Right renal cortex interstitium (tissue), 3 donors: ENCODE results near the gene ACACA. TPM values are rescaled to one million over a fixed set of nuclear protein-coding genes. Genes with fewer than 3 reads are reported as not detected.
"Not testable (repeated sequence)": the region's sequence is repeated elsewhere in the genome, so short reads cannot be mapped to it uniquely, and the experiment has no call there.

ENCODE experiments used
- DNase-seq, 3 donors: peaks; one replicate each; pipeline ENCODE4 v3.0.0-alpha.2; 2013; ENCODE audit warnings: low read depth in 3 of 3, low spot score in 2 of 3
- polyA plus RNA-seq, 3 donors: library from polyadenylated mRNA; unstranded; fragments of 120-200 nt; gene quantifications; one replicate each; pipeline ENCODE4 v1.2.1, GENCODE V29; 2013; ENCODE audit not compliant: insufficient read length in 3 of 3

The ACACA gene
- polyA plus RNA-seq, 3 donors = 45.0 to 54.6 (median 48.7) TPM

- DNase-seq = no peak
Measured at GRCh38 chr17:37188157-37188556, 218.5 kb downstream of the ACACA start.

- DNase-seq = no peak
Measured at GRCh38 chr17:37187262-37187661, 219.4 kb downstream of the ACACA start.

- DNase-seq = no peak
Measured at GRCh38 chr17:37182786-37183465, 223.7 kb downstream of the ACACA start.

- DNase-seq = no peak
Measured at GRCh38 chr17:37180376-37180775, 226.3 kb downstream of the ACACA start.

DNA sequence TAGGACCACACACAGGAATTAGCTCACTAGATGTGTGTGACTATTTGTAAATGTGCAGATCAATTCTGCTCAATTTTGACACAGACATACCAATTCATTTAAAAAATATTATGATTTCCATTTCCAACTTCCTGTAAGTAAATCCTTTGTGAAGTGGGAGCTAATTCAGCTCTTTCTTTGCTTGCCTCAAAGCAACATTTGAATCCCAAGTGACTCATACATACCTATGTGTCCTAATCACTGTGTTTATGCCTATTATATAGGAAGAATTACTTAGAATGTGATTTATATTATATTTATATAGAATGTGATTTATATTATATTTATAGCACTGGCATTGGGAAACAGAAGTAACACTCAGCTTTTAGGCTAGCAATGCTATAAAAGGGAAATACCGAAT lies 226.7 kb downstream of the ACACA start:
- DNase-seq = no peak

GRCh38 chr17:37177254-37177870 lies 229.3 kb downstream of the ACACA start:
- no peak for DNase-seq

DNA sequence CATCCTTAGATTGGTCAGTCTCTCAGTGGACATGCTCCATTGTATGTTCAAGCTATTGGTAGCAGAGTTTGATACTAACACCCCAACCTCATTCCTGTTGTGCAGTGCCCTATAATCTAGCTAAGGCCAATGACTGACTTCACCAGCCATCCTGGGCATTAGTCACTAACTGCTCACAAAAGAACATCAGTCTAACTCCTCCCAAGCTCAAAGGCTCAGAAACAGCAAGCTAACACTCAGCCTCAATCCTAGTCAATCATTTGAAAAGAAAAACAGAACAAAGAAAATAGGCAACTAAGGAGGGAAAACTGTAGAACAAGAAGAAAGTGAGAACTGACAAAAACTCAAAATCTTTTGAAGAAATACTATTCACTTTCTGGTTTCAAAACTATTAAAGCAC lies 229.9 kb downstream of the ACACA start:
- no peak for DNase-seq

DNA sequence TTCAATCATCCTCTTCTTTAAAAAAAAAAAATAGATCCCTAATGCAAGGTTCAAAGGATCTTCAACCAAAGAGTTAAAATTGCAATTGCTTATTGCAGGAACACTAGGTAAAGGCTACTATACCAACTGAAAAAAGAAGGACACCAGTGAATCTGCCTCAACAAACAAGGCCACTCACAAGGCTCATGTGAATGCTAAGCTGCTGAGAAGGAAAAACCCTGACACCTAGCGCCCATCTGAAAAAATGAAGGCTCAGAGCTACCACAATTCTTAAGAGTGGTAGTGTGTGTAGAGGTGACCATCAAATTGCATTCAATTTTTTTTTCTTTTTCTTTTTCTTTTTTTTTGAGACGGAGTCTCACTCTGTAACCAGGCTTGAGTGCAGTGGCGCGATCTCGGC lies 232.4 kb downstream of the ACACA start:
- peak; percentile 19 to 30 (median 25) for DNase-seq

DNA sequence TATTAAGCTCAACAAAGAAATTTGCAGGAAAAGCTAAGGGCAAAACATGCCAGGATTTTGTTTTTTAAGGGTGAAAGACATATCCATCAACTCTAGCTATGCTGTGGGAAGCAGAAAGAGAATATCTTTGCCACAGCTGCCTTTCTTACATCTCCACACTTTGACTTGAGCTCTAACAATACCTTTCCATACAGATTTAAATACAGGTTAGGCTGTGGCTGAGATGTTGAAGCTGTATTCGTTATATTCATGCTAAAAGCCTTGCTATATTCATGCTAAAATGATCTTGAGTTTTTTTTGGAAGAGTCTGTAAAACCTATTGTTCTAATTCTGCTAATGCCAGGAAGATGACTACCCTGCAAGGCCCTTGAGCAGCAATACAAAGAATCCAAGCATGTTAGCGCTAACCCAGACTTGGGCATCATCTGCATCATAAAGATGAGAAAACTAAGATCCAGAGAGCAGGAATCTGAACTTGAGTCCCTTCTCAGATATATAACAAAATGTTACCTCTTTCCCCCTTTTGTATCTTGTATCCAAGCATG lies 235.7 kb downstream of the ACACA start:
- no peak for DNase-seq

DNA sequence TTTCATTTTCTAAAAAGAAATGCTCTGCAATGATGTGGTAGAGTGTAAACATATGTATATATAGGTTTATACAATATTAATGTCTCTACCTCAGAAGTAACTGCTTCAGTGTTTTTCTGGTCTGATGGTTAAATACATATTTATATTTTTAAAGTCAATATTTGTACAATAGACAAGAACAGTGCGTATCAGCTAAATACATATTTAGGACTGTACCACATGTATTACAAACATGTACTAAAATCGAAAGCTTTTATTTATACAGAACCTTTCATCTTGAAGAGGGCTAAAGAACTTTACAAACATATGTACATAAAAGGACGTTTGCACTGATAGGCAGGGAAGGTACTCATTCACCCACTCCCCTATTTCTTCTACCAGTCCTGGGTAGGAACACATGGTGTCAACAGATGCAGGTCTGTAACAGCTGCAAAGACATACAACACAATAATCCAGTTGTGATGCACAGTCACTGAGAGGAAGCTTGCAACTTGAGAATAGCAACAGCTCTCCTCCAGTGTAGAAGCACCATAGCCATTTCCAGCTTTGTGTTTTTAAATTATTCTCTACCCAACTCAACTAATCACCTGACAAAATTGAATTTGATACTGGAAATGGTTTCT lies 237.8 kb downstream of the ACACA start:
- DNase-seq = no peak

DNA sequence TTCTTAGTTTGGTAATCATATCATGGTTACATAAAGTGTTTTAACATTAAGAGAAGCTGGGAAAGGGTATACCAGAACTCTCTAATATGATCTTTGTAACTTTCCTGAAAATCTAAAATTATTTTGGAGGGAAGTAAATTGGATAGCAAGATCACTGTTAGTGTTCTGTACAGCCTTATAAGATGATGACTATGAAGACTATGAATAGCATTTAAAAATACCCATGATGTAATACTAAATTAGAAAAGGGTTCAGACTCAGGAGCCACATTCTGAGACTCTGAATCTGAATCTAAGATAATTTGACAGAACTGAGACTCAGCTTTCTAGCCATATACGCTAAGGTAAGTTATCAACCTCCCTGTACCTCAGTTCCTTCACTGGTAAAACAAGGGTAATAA lies 238.9 kb downstream of the ACACA start:
- no peak for DNase-seq

- DNase-seq = no peak
Measured at GRCh38 chr17:37164057-37164456, 242.6 kb downstream of the ACACA start.

- no peak for DNase-seq
Measured at GRCh38 chr17:37162800-37163199, 243.8 kb downstream of the ACACA start.

- no peak for DNase-seq
Measured at GRCh38 chr17:37160944-37161343, 245.7 kb downstream of the ACACA start.

DNA sequence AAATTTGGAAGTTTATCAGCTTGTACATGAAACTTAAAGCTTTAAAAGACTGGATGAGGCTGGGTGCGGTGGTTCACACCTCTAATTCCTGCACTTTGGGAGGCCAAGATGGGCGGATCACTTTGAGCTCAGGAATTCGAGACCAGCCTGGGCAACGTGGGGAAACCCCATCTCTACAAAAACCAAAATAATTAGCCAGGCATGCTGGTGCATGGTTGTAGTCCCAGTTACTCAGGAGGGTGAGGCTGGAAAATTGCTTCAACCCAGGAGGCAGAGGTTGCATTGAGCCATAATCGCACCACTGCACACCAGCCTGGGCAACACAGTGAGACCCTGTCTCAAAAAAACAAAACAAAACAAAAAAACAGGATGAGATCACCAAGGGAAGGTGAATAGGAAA lies 248.3 kb downstream of the ACACA start:
- DNase-seq = no peak

GRCh38 chr17:37148156-37148555 lies 258.5 kb downstream of the ACACA start:
- DNase-seq = no peak

DNA sequence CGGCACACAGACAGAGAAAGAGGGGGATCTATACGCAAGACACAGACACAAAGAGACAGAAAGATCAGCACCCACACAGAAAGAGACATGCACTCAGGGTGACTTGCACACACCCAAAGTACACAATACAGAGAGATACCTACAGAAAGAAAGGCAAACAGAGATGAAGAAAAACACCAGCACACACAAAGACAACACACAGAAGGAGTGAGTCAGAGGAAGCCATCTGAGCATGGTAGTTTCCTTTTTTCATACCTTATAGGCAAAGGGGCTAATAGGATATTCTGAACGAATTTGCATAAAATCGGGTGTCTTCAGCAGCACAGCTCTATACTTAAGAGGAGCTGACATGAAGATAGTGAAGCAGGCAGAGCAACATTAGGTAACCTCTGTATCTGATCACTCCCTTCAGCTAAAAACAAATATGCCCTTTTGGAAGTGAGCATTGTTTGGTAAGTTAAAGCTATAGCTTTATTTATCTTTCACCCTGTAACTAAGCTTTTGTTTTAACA lies 259.3 kb downstream of the ACACA start:
- no peak for DNase-seq

- no peak for DNase-seq
Measured at GRCh38 chr17:37146086-37147064, 260.3 kb downstream of the ACACA start.

DNA sequence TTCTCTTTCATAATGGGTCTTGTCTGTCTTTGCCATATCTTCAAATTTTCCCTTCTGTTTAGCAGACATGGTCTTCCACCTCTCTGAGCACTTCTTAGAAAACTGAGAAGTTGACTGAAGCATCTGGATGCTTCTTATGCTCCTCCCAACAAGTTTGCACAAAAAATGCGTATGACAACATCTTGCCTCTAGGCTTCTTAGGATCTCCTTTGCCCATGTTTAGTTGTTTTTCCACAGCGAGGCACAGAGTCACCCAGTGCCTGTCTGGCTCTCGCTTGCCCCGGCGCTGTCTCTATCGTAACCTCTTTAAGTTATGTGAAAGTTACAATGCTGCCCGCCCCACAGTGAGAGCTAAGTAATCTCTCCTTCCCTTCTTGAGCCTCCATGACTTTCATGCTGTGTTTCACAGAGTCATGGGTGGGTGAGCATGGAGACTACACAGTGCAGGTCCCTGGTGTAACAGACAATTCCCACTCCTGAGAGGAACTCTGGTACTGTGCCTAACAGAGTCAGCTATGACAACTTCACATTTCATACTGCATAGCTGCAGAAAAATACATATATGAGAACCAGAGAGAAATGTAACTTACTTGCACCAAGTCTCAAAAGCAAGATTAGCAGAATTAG lies 262.4 kb downstream of the ACACA start:
- DNase-seq = no peak

- DNase-seq = not testable (repeated sequence)
Measured at GRCh38 chr17:37143558-37143957, 263.1 kb downstream of the ACACA start.
